ENCODE data around the gene POC1B.

- TF ChIP-seq, protein P1, sequence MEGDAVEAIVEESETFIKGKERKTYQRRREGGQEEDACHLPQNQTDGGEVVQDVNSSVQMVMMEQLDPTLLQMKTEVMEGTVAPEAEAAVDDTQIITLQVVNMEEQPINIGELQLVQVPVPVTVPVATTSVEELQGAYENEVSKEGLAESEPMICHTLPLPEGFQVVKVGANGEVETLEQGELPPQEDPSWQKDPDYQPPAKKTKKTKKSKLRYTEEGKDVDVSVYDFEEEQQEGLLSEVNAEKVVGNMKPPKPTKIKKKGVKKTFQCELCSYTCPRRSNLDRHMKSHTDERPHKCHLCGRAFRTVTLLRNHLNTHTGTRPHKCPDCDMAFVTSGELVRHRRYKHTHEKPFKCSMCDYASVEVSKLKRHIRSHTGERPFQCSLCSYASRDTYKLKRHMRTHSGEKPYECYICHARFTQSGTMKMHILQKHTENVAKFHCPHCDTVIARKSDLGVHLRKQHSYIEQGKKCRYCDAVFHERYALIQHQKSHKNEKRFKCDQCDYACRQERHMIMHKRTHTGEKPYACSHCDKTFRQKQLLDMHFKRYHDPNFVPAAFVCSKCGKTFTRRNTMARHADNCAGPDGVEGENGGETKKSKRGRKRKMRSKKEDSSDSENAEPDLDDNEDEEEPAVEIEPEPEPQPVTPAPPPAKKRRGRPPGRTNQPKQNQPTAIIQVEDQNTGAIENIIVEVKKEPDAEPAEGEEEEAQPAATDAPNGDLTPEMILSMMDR (IDR thresholded peaks at IDR 0.05; ENCODE audit: low read length): no peak
- TF ChIP-seq EZH2 (IDR thresholded peaks at IDR 0.05; ENCODE audit: borderline replicate concordance, low read length): no peak
These were observed 13.1 kb upstream of the POC1B start for GRCh38 chr12:89538897-89539296.

Measured in OCI-LY1 (cell line).